Measurements from ENCODE around the gene L3MBTL4. TPM values are rescaled to one million over a fixed set of nuclear protein-coding genes. Genes with fewer than 3 reads are reported as not detected.

Gene L3MBTL4
- total and polyA plus RNA-seq, 8 donors: 2.5 to 15.1 (median 6.4) TPM

DNA sequence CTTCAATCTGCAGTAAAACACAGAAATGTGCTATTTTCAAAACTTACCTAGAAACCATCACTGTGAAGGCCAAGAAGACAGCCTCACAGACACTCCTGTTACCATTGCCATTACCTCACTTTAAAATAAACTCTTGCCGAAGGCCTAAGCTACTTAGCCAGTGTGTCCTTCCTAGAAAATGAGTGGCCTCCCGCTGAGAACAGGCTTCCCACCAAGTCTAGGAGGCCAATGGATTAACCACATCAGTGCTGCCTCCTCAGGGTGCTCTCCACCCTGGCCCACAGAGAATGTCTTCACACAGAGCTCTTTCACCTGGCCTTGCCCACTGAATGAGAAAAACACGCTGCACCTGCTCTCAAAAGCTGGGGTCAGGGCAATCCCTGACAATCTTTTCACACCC lies 47.5 kb downstream of the L3MBTL4 start:
- no peaks in the 10 kb centered on the region for H3K27me3 ChIP-seq
- no peaks in the 10 kb centered on the region for H3K36me3 ChIP-seq
- H3K4me1 ChIP-seq: peaks cover 0 to 5% (median 0%) of the 10 kb centered on the region in 3 donors
- H3K27ac ChIP-seq: no peak overlapping the region
- TF ChIP-seq, protein P1, sequence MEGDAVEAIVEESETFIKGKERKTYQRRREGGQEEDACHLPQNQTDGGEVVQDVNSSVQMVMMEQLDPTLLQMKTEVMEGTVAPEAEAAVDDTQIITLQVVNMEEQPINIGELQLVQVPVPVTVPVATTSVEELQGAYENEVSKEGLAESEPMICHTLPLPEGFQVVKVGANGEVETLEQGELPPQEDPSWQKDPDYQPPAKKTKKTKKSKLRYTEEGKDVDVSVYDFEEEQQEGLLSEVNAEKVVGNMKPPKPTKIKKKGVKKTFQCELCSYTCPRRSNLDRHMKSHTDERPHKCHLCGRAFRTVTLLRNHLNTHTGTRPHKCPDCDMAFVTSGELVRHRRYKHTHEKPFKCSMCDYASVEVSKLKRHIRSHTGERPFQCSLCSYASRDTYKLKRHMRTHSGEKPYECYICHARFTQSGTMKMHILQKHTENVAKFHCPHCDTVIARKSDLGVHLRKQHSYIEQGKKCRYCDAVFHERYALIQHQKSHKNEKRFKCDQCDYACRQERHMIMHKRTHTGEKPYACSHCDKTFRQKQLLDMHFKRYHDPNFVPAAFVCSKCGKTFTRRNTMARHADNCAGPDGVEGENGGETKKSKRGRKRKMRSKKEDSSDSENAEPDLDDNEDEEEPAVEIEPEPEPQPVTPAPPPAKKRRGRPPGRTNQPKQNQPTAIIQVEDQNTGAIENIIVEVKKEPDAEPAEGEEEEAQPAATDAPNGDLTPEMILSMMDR (IDR thresholded peaks at IDR 0.05): no peak
- FAIRE-seq: no peak
- WGBS, 2 donors: 71 to 77% methylated on average over 3 of the region's 3 CpGs
- DNase-seq: no peak
- H3K4me3 ChIP-seq: no peak overlapping the region
- intact Hi-C loops (cut with DNase I): no loop called here
- H3K9me3 ChIP-seq: no peaks in the 10 kb centered on the region
- ATAC-seq: no peak

DNA sequence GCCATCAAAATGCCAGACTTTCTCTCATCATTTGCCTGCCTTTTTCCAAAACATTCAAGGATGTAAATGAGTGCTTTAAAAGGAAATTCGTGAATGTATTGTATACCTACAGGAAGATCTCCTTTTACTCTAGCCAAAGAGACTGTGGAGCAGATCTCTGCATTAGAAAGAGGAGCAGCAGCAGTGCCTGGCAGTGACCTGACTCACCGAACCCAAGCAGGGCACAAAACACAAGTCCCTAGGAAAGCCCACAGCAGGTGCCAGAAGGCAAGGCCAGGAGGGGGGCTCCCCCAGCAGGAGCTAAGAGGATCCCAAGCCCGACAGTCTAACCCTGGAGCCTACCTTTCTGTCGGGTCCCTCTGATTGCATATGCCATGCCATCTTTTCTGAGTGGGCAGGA lies 47.9 kb downstream of the L3MBTL4 start:
- TF ChIP-seq, protein P1 (IDR thresholded peaks at IDR 0.05): no peak
- Histone ChIP-seq H3K27ac (no peak overlapping the region), H3K27me3 (no peaks in the 10 kb centered on the region), H3K36me3 (no peaks in the 10 kb centered on the region), H3K9me3 (no peaks in the 10 kb centered on the region), H3K4me3 (no peak overlapping the region), H3K4me1 (peaks cover 0 to 5% (median 0%) of the 10 kb centered on the region in 3 donors)
- intact Hi-C loops (cut with DNase I): no loop called here
- DNase-seq (no peak), ATAC-seq (no peak), FAIRE-seq (no peak)
- WGBS, 2 donors: 76 to 79% methylated on average over 4 of the region's 4 CpGs

DNA sequence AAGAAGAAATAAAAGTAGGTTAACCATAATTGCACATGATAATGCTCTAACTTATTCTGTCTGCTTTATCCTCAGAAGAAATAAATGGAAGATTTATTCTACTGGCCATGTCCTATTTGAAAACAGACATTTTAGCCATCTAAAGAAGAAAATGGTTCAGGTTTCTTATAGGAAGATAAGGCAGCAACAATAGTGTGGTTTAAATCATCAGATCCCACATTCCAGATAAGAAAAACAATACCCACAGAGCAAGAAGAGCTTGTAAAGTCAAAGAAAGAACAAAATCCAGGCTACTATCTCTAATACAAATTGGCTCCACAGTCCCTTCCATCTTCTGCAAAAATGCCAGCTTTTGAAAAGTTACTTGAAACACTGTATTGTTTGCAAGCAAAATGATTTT lies 49.3 kb downstream of the L3MBTL4 start:
- Histone ChIP-seq H3K27ac (no peak overlapping the region), H3K9me3 (no peaks in the 10 kb centered on the region), H3K36me3 (no peaks in the 10 kb centered on the region), H3K27me3 (no peaks in the 10 kb centered on the region), H3K4me1 (peaks cover 0 to 4% (median 0%) of the 10 kb centered on the region in 3 donors), H3K4me3 (no peak overlapping the region)
- TF ChIP-seq, protein P1 (IDR thresholded peaks at IDR 0.05): no peak
- ATAC-seq: no peak
- FAIRE-seq: no peak
- no peak for DNase-seq
- intact Hi-C loops (cut with DNase I): no loop called here

DNA sequence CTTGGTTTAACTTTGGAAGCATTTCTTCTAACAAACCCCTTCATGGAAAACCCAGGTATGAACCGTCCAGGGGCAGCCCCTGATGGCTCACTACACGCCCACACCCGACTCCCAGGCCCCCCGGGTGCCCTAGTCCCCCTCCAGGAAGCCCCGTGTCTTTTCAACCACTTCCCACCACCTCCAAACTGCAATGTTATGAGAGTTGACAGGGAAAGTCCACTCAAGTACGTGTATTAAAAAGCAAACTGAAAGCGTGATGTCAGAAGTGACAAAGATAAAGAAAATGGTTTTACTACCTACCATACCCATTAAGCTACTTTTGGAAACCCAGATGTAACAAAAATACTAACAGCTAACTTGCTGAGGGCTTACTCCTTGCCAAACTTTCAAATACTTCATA lies 51.5 kb downstream of the L3MBTL4 start:
- Histone ChIP-seq H3K27me3 (no peaks in the 10 kb centered on the region), H3K27ac (no peak overlapping the region), H3K4me3 (no peak overlapping the region), H3K9me3 (no peaks in the 10 kb centered on the region), H3K36me3 (no peaks in the 10 kb centered on the region), H3K4me1 (no peaks in the 10 kb centered on the region)
- 70 to 82% methylated on average over 7 of the region's 7 CpGs for WGBS, 2 donors
- TF ChIP-seq, protein P1 (IDR thresholded peaks at IDR 0.05): no peak
- no peak for DNase-seq
- FAIRE-seq: no peak
- no peak for ATAC-seq
- intact Hi-C loops (cut with DNase I): no loop called here

DNA sequence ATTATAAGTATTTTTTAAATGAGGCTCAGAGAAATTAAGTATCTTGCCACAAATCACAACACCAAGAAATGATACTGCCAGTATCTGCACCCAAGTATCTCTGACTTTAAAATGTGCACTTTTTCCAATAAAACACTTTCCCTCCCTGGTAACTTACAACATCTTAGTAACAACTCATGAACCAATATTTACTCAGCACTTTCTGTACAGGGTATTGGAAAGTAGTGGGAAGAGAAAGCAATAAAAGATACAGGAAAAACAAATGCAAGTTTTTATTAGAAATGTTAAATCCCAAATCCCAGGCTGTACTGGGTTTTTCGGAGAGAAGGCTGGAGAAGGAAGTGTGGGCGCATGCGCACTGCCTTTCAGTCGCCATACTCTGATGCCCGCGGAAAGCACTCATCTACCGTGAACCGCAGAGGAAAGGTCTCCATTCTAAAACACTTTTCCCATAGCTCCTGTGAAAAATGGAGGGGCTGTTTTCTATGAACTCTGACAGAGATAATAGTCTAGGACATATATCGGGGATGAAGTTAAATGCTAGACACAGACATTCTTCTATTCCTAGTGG lies 52.1 kb downstream of the L3MBTL4 start:
- H3K9me3 ChIP-seq: no peaks in the 10 kb centered on the region
- no peaks in the 10 kb centered on the region for H3K36me3 ChIP-seq
- H3K4me3 ChIP-seq: no peak overlapping the region
- H3K27ac ChIP-seq: no peak overlapping the region
- no peaks in the 10 kb centered on the region for H3K4me1 ChIP-seq
- TF ChIP-seq, protein P1 (IDR thresholded peaks at IDR 0.05): no peak
- intact Hi-C loops (cut with DNase I): no loop called here
- no peaks in the 10 kb centered on the region for H3K27me3 ChIP-seq
- FAIRE-seq (no peak), ATAC-seq (no peak), DNase-seq (no peak)
- WGBS, 2 donors: 96% methylated on average over 9 of the region's 9 CpGs
